Gastroesophageal sphincter (tissue), 3 donors: Measurements from ENCODE around the gene RPRML.

Source experiments
- POLR2A ChIP-seq, 2 donors: fragments of 450-650 bp; IDR thresholded peaks; one replicate each; pipeline ENCODE4 v1.6.1; 2017; ENCODE audit warnings: antibody characterized with exemption in 2 of 2, mild to moderate bottlenecking in 2 of 2, moderate library complexity in 1 of 2
- POLR2AphosphoS5 ChIP-seq: sonication (generic); formaldehyde crosslinking; IDR thresholded peaks from one replicate; pipeline ENCODE4 v1.6.1; 2017; ENCODE audit warnings: antibody characterized with exemption
- TF ChIP-seq, protein P1 (sequence below), 4 experiments: fragments of 200-600 bp in 2 of 4; fragments of 450-650 bp in 2 of 4; sonication (generic) in 1 of 4; IDR thresholded peaks; one replicate each; pipeline ENCODE4 v1.5.1; 2017 to 2019; ENCODE audit warnings: antibody characterized with exemption in 4 of 4, mild to moderate bottlenecking in 2 of 4, moderate library complexity in 2 of 4

DNA sequence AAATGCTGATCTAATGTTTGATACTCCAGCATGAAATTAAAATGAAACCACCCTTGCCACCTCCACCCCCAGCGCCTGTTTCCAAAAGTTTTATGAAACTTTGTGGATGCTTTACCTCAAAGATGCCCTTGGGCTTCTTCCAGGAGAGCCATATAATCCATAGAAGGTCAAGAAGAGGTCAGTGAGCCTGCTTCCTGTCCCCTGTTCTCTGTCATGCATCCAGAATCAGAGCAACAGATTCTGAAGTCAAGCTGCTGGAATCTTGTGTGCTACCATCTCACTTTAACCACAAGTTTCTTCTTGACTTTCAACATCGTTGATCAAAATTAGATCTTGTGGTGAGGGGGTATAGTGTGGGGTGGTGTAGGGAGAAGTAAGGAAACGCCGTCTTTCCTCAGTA, 47.5 kb downstream of the RPRML start:
- TF ChIP-seq POLR2A (IDR thresholded peaks at IDR 0.05): no peak
- TF ChIP-seq, protein P1, sequence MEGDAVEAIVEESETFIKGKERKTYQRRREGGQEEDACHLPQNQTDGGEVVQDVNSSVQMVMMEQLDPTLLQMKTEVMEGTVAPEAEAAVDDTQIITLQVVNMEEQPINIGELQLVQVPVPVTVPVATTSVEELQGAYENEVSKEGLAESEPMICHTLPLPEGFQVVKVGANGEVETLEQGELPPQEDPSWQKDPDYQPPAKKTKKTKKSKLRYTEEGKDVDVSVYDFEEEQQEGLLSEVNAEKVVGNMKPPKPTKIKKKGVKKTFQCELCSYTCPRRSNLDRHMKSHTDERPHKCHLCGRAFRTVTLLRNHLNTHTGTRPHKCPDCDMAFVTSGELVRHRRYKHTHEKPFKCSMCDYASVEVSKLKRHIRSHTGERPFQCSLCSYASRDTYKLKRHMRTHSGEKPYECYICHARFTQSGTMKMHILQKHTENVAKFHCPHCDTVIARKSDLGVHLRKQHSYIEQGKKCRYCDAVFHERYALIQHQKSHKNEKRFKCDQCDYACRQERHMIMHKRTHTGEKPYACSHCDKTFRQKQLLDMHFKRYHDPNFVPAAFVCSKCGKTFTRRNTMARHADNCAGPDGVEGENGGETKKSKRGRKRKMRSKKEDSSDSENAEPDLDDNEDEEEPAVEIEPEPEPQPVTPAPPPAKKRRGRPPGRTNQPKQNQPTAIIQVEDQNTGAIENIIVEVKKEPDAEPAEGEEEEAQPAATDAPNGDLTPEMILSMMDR (IDR thresholded peaks at IDR 0.05): no peak
- TF ChIP-seq POLR2AphosphoS5: no peak
